GM23338 (cell line): ENCODE data around the gene SRF. TPM values are rescaled to one million over a fixed set of nuclear protein-coding genes. Genes with fewer than 3 reads are reported as not detected.

Source experiments
- ATAC-seq: fragments of 200-7000 bp; cut with Tn5 transposase; 3 replicates; pipeline ENCODE4 v1.9.1; 2020
- DNase-seq: peaks from one replicate; pipeline ENCODE4 v3.0.0-alpha.2; 2015; ENCODE audit warnings: low spot score
- H2AFZ ChIP-seq: fragments of 200-600 bp; sonication (generic); 2 replicates; pipeline ENCODE4 v1.8.0; 2016; ENCODE audit warnings: antibody characterized with exemption, mild to moderate bottlenecking, moderate library complexity
- H3F3A ChIP-seq: fragments of 200-600 bp; sonication (generic); replicated peaks from 2 replicates; pipeline ENCODE4 v1.8.0; 2017; ENCODE audit warnings: antibody characterized with exemption, mixed run types, low read depth
- H3K27ac ChIP-seq: fragments of 200-600 bp; sonication (generic); 2 replicates; pipeline ENCODE4 v1.6.1; 2016; ENCODE audit warnings: low read depth
- H3K27me3 ChIP-seq: fragments of 200-600 bp; sonication (generic); 2 replicates; pipeline ENCODE4 v1.8.0; 2016; ENCODE audit warnings: mild to moderate bottlenecking, mixed run types, moderate library complexity; ENCODE audit not compliant: insufficient read depth
- H3K36me3 ChIP-seq: fragments of 200-600 bp; sonication (generic); 2 replicates; pipeline ENCODE4 v1.8.0; 2016; ENCODE audit warnings: mild to moderate bottlenecking; ENCODE audit not compliant: insufficient read depth
- H3K4me1 ChIP-seq: fragments of 200-600 bp; sonication (generic); 2 replicates; pipeline ENCODE4 v1.8.0; 2016; ENCODE audit warnings: mild to moderate bottlenecking, moderate library complexity; ENCODE audit not compliant: insufficient read depth
- H3K4me2 ChIP-seq: fragments of 200-600 bp; sonication (generic); 2 replicates; pipeline ENCODE4 v1.7.1; 2017; ENCODE audit warnings: mixed run types
- H3K4me3 ChIP-seq: fragments of 200-600 bp; sonication (generic); 2 replicates; pipeline ENCODE4 v1.6.1; 2016; ENCODE audit warnings: mixed run types
- H3K79me2 ChIP-seq: fragments of 200-600 bp; sonication (generic); replicated peaks from 2 replicates; pipeline ENCODE4 v1.8.0; 2017; ENCODE audit warnings: mild to moderate bottlenecking; ENCODE audit not compliant: insufficient read depth
- H3K9me2 ChIP-seq: fragments of 200-600 bp; sonication (generic); 2 replicates; pipeline ENCODE4 v1.8.0; 2017; ENCODE audit not compliant: insufficient read depth
- H4K20me1 ChIP-seq: fragments of 200-600 bp; sonication (generic); replicated peaks from 2 replicates; pipeline ENCODE4 v1.8.0; 2017; ENCODE audit warnings: mild to moderate bottlenecking; ENCODE audit not compliant: insufficient read depth
- H3K27ac Mint-ChIP-seq: 2 replicates; pipeline ENCODE4 v1.8.0; 2020; ENCODE audit warnings: inconsistent platforms, mild to moderate bottlenecking, moderate library complexity, mixed read lengths
- H3K27me3 Mint-ChIP-seq: 3 replicates; pipeline ENCODE4 v1.8.0; 2022; ENCODE audit warnings: low read depth, mild to moderate bottlenecking, moderate library complexity, mixed read lengths, inconsistent platforms; ENCODE audit not compliant: insufficient read depth, poor library complexity
- H3K36me3 Mint-ChIP-seq: 3 replicates; pipeline ENCODE4 v1.8.0; 2021; ENCODE audit warnings: low read depth, mild to moderate bottlenecking, inconsistent platforms, moderate library complexity, mixed read lengths
- H3K4me1 Mint-ChIP-seq: 3 replicates; pipeline ENCODE4 v1.8.0; 2020; ENCODE audit warnings: mild to moderate bottlenecking, inconsistent platforms, mixed read lengths
- H3K4me3 Mint-ChIP-seq: 3 replicates; pipeline ENCODE4 v1.8.0; 2021; ENCODE audit warnings: moderate library complexity, mild to moderate bottlenecking, inconsistent platforms, mixed read lengths
- H3K9me3 Mint-ChIP-seq: 3 replicates; pipeline ENCODE4 v1.8.0; 2020; ENCODE audit warnings: moderate library complexity, mild to moderate bottlenecking, inconsistent platforms, mixed read lengths
- CREB1 ChIP-seq: fragments of 250-450 bp; sonication (Bioruptor Pico); IDR thresholded peaks from 2 replicates; pipeline ENCODE4 v1.5.0; 2020; ENCODE audit warnings: low read depth, mild to moderate bottlenecking, moderate library complexity
- EZH2 ChIP-seq: fragments of 200-600 bp; sonication (generic); IDR thresholded peaks from one replicate; pipeline ENCODE4 v1.8.0; 2017; ENCODE audit warnings: antibody characterized with exemption, mild to moderate bottlenecking, low read depth; ENCODE audit not compliant: unreplicated experiment
- EZH2phosphoT487 ChIP-seq: fragments of 200-600 bp; sonication (generic); IDR thresholded peaks from one replicate; pipeline ENCODE4 v1.8.1; 2018; ENCODE audit warnings: antibody characterized with exemption; ENCODE audit not compliant: unreplicated experiment
- NANOG ChIP-seq: IDR thresholded peaks from 2 replicates; pipeline ENCODE4 v1.6.1; 2016; ENCODE audit warnings: antibody characterized with exemption, borderline replicate concordance
- POLR2AphosphoS5 ChIP-seq: IDR thresholded peaks from 2 replicates; pipeline ENCODE4 v1.6.1; 2016; ENCODE audit warnings: antibody characterized with exemption, low read depth
- STAT1 ChIP-seq: IDR thresholded peaks from one replicate; pipeline ENCODE4 v1.6.1; 2016; ENCODE audit warnings: antibody characterized with exemption; ENCODE audit not compliant: unreplicated experiment
- ZNF114 ChIP-seq: fragments of 250-450 bp; sonication (Bioruptor Pico); IDR thresholded peaks from 2 replicates; pipeline ENCODE4 v1.5.0; 2020; ENCODE audit warnings: mild to moderate bottlenecking, moderate library complexity
- ZNF462 ChIP-seq: fragments of 250-450 bp; sonication (Bioruptor Pico); IDR thresholded peaks from 2 replicates; pipeline ENCODE4 v1.5.0; 2020; ENCODE audit warnings: mild to moderate bottlenecking, moderate library complexity
- polyA plus RNA-seq: library from polyadenylated mRNA; unstranded; fragments of >200 nt; fragmentation: Nextera tagmentation; extraction: Ambion mirVana; gene quantifications from 2 replicates; pipeline ENCODE4 v1.2.1, GENCODE V29; 2016
- total RNA-seq: library from RNA; depleted of rRNA; stranded (reverse); fragments of >200 nt; shearing (Covaris generic); gene quantifications from 2 replicates; pipeline ENCODE4 v1.2.3, GENCODE V29; 2014
- TF ChIP-seq, protein P1 (sequence below), 2 experiments: fragments of 200-600 bp in 1 of 2; sonication (generic) in 1 of 2; conservative IDR thresholded peaks; 2 replicates each; pipeline versions ENCODE4 v1.5.1 to v1.6.1; 2016 to 2017; ENCODE audit warnings: antibody characterized with exemption in 2 of 2, low read depth in 2 of 2, mild to moderate bottlenecking in 2 of 2, moderate library complexity in 1 of 2
- TF ChIP-seq, protein P2 (sequence below): IDR thresholded peaks from one replicate; pipeline ENCODE4 v1.6.1; 2018; ENCODE audit warnings: antibody characterized with exemption; ENCODE audit not compliant: unreplicated experiment

SRF gene
- total and polyA plus RNA-seq, 2 experiments from 2014 or later, result 9.9 to 54.9 TPM

- no peak for TF ChIP-seq CREB1 (CRISPR knock-in tag)
- TF ChIP-seq, protein P1, sequence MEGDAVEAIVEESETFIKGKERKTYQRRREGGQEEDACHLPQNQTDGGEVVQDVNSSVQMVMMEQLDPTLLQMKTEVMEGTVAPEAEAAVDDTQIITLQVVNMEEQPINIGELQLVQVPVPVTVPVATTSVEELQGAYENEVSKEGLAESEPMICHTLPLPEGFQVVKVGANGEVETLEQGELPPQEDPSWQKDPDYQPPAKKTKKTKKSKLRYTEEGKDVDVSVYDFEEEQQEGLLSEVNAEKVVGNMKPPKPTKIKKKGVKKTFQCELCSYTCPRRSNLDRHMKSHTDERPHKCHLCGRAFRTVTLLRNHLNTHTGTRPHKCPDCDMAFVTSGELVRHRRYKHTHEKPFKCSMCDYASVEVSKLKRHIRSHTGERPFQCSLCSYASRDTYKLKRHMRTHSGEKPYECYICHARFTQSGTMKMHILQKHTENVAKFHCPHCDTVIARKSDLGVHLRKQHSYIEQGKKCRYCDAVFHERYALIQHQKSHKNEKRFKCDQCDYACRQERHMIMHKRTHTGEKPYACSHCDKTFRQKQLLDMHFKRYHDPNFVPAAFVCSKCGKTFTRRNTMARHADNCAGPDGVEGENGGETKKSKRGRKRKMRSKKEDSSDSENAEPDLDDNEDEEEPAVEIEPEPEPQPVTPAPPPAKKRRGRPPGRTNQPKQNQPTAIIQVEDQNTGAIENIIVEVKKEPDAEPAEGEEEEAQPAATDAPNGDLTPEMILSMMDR (conservative IDR thresholded peaks at IDR 0.05; ENCODE audit: low read depth in 2 of 2), result no peak
- no peak for TF ChIP-seq STAT1
- TF ChIP-seq EZH2phosphoT487, result no peak
These were observed 49.4 kb downstream of the SRF start (continued) for GRCh38 chr6:43220439-43220951.

DNA sequence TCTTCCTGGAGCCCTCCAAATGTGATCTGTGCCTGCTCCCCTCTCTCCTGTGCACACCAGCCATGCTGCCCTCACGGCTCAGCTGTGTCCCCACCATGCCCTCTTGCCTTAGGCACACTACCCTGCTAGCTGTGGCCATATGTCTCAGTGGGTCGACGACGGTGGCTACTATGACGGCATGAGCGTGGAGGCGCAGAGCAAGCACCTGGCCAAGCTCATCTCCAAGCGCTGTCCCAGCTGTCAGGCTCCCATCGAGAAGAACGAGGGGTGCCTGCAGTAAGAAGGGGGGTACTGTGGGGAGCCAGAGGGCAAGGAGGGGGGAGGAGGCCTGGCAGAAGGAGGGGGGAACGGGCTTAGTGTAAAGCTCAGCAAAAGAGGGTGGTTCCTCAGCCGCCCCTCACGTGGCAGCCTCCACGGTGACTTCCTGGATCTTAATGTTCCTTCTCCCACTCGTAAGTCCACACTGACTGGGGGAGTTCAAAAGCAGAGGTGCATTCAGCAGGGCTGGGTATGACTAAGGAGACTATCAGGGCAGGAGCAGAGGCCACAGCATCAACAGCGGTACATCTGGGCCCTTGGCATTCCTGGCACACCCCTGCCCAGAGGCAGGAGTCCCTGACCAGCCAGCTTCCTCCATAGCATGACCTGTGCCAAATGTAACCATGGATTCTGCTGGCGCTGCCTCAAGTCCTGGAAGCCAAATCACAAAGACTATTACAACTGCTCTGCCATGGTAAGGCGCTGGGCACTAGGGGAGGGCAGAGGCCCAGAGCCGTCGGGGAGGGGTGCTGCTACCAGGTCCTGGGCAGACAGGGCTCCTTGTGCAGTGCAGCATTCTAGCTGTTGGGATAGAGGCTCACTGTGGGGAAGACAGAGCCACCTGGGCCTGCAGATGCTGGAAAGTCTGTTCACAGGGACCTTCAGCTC lies 50.2 kb downstream of the SRF start:
- Histone ChIP-seq H3F3A (no peaks in the 10 kb centered on the region), H3K4me1 (peaks cover 9% of the 10 kb centered on the region; the same call in 1 of the 2 replicates), H3K27me3 (no peaks in the 10 kb centered on the region), H3K4me3 (no peak overlapping the region), H3K27ac (no peak overlapping the region), H3K79me2 (no peaks in the 10 kb centered on the region), H3K4me2 (no peak overlapping the region), H3K9me2 (no peaks in the 10 kb centered on the region), H3K36me3 (no peaks in the 10 kb centered on the region), H4K20me1 (no peaks in the 10 kb centered on the region), H2AFZ (no peak overlapping the region)
- peaks cover 21% of the 10 kb centered on the region for H3K27me3 Mint-ChIP-seq
- no peaks in the 10 kb centered on the region for H3K9me3 Mint-ChIP-seq
- H3K27ac Mint-ChIP-seq, result peak overlapping the region; percentile 49
- H3K4me1 Mint-ChIP-seq, result peaks cover 19% of the 10 kb centered on the region
- ATAC-seq (no peak), DNase-seq (no peak)
- H3K4me3 Mint-ChIP-seq, result no peak overlapping the region
- H3K36me3 Mint-ChIP-seq, result peaks cover 7% of the 10 kb centered on the region
- TF ChIP-seq, protein P2, sequence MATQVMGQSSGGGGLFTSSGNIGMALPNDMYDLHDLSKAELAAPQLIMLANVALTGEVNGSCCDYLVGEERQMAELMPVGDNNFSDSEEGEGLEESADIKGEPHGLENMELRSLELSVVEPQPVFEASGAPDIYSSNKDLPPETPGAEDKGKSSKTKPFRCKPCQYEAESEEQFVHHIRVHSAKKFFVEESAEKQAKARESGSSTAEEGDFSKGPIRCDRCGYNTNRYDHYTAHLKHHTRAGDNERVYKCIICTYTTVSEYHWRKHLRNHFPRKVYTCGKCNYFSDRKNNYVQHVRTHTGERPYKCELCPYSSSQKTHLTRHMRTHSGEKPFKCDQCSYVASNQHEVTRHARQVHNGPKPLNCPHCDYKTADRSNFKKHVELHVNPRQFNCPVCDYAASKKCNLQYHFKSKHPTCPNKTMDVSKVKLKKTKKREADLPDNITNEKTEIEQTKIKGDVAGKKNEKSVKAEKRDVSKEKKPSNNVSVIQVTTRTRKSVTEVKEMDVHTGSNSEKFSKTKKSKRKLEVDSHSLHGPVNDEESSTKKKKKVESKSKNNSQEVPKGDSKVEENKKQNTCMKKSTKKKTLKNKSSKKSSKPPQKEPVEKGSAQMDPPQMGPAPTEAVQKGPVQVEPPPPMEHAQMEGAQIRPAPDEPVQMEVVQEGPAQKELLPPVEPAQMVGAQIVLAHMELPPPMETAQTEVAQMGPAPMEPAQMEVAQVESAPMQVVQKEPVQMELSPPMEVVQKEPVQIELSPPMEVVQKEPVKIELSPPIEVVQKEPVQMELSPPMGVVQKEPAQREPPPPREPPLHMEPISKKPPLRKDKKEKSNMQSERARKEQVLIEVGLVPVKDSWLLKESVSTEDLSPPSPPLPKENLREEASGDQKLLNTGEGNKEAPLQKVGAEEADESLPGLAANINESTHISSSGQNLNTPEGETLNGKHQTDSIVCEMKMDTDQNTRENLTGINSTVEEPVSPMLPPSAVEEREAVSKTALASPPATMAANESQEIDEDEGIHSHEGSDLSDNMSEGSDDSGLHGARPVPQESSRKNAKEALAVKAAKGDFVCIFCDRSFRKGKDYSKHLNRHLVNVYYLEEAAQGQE, result no peak
- TF ChIP-seq STAT1, result no peak
- TF ChIP-seq EZH2, result no peak
- no peak for TF ChIP-seq ZNF462
- TF ChIP-seq POLR2AphosphoS5, result no peak
- no peak for TF ChIP-seq ZNF114 (CRISPR knock-in tag)
- no peak for TF ChIP-seq NANOG
